ENCODE results near the gene NELFE.
"Not testable (repeated sequence)": the region's sequence is repeated elsewhere in the genome, so short reads cannot be mapped to it uniquely, and the experiment has no call there.

NELFE gene

DNA sequence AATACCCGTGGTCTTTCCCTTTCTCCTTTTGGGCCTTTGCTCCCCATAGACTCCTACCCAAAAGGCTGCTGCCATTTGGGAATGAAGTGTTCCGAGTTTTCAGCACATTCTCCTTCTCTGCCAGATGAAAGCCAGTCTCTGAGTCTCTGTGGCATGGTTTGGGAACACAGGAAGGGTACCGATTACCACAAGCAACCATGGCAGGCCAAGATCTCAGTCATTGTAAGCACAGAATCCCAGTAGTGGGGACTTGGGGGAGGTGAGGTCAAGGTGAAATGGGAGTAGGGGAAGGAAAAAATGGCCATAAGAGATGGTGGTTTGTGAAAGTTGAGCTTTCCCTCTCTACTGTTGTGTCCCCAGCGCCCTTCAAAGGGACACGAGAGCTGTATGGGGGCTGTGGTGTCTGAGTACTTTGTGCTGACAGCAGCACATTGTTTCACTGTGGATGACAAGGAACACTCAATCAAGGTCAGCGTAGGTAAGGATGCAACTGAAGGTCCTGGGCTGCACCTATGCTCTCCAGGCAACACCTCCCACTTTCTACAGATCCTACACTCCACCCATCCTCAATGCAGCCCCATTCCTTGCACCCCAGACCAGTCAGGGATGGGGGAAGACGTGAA is 8.7 kb downstream of the NELFE start:
- no peak for DNase-seq (ENCODE audit: low read depth, low spot score)

DNA sequence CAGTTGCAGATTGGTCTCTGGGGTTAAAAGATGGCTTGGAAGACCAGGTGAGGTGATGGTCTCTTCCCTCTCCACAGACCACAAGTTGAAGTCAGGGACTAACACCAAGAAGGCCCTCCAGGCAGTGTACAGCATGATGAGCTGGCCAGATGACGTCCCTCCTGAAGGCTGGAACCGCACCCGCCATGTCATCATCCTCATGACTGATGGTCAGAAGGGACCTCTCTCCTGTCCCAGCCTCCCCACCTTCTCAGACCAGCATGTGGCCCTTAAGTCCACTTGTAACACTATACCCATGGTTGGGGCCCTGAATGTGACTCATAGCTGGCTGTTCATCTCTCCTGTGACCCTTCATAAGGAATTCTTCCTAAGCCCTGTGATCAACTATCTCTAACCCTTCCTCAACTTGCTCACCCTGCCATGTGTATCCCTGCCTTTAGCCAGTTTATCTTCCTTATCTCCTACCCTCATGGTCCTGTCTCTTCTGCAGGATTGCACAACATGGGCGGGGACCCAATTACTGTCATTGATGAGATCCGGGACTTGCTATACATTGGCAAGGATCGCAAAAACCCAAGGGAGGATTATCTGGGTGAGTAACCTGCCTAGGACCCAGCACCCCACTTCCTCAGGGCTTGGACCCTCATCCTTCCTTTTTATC is 9.9 kb downstream of the NELFE start:
- no peak for DNase-seq (ENCODE audit: low read depth, low spot score)

DNA sequence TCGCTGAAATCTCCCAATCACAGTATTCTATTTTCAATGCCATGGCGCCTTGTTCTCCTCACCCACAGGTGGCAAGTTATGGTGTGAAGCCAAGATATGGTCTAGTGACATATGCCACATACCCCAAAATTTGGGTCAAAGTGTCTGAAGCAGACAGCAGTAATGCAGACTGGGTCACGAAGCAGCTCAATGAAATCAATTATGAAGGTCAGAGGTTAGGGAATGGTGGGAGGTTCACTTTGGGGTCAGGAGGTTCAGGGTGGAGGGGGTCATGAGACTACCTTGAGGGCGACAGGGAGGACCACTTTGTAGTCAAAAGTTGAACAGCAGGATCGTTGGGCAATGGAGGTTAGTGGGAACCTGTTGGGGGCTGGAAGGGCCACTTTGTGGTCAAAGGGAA is 10.5 kb downstream of the NELFE start:
- DNase-seq (ENCODE audit: low read depth, low spot score): no peak

DNA sequence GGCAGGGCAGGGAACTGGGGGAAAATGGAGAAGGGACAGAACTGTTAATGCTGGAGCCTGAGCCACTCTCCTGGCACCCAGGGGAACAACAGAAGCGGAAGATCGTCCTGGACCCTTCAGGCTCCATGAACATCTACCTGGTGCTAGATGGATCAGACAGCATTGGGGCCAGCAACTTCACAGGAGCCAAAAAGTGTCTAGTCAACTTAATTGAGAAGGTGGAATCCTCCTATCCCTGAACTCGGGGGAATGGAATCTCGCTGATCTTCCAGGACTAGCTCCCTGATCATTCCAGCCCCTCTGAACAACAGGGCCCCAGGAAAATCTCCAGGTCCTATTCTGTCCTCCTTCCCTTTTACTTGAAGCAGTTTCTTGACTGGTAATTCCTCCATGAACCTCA is 10.9 kb downstream of the NELFE start:
- DNase-seq (ENCODE audit: low read depth, low spot score): no peak

DNA sequence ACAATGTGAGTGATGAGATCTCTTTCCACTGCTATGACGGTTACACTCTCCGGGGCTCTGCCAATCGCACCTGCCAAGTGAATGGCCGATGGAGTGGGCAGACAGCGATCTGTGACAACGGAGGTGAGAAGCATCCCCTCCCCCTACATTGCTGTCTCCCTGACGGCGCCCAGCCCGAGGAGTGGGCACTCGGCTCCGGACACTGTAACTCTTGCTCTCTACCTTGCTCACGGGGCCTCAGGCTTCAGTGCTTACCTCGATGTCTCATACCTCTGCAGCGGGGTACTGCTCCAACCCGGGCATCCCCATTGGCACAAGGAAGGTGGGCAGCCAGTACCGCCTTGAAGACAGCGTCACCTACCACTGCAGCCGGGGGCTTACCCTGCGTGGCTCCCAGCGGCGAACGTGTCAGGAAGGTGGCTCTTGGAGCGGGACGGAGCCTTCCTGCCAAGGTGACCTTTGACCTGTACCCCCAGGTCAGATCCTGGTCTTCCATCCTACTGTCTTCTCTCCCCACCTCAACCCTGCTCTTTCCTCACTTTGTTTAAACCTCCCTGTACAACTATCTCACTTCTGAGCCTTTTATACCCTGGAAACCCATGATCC is 11.6 kb downstream of the NELFE start:
- no peak for DNase-seq (ENCODE audit: low read depth, low spot score)

DNA sequence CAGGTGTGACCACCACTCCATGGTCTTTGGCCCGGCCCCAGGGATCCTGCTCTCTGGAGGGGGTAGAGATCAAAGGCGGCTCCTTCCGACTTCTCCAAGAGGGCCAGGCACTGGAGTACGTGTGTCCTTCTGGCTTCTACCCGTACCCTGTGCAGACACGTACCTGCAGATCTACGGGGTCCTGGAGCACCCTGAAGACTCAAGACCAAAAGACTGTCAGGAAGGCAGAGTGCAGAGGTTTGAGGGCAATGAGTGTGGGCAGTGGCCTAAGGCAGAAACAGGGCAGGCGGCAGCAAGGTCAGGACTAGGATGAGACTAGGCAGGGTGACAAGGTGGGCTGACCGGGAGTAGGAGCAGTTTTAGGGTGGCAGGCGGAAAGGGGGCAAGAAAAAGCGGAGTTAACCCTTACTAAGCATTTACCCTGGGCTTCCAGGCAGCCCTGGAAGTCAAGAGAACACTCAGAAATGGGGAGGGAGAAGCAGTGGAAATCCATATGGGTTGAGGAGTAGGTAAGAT is 12.3 kb downstream of the NELFE start:
- no peak for DNase-seq (ENCODE audit: low read depth, low spot score)

DNA sequence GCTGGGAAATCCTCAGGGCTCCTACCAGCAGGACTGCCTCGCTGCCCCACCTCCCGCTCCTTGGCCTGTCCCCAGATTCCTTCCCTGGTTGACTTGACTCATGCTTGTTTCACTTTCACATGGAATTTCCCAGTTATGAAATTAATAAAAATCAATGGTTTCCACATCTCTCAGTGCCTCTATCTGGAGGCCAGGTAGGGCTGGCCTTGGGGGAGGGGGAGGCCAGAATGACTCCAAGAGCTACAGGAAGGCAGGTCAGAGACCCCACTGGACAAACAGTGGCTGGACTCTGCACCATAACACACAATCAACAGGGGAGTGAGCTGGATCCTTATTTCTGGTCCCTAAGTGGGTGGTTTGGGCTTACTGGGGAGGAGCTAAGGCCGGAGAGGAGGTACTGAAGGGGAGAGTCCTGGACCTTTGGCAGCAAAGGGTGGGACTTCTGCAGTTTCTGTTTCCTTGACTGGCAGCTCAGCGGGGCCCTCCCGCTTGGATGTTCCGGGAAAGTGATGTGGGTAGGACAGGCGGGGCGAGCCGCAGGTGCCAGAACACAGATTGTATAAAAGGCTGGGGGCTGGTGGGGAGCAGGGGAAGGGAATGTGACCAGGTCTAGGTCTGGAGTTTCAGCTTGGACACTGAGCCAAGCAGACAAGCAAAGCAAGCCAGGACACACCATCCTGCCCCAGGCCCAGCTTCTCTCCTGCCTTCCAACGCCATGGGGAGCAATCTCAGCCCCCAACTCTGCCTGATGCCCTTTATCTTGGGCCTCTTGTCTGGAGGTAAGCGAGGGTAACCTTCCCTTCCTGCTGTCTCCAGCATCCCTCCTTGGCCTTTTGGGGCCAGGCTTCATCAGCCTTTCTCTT is 13.0 kb downstream of the NELFE start, which contains the start of gene CFB:
Gene CFB (plus strand): TSS at position 589 of the 863 bp plus-strand sequence. CDS start 127 bp downstream, at position 716.
- no peak for DNase-seq (ENCODE audit: low read depth, low spot score)

DNA sequence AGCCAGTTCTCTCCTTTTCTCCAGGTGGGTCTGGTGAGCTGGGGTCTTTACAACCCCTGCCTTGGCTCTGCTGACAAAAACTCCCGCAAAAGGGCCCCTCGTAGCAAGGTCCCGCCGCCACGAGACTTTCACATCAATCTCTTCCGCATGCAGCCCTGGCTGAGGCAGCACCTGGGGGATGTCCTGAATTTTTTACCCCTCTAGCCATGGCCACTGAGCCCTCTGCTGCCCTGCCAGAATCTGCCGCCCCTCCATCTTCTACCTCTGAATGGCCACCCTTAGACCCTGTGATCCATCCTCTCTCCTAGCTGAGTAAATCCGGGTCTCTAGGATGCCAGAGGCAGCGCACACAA is 13.6 kb downstream of the NELFE start:
- no peak for DNase-seq (ENCODE audit: low read depth, low spot score)

DNA sequence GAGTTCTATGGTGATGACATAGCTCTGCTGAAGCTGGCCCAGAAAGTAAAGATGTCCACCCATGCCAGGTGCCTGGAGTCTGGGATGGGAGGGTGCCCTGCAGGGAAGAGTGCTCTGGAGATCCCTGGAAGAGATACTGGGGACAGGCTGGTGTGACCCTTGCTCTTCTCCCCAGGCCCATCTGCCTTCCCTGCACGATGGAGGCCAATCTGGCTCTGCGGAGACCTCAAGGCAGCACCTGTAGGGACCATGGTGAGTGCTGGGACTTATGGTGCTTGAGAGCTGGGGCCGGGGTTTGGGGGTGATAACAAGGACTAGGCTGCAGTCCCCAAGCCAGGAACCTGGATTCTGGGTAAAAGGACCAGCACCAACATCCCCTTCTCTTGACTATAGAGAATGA is 15.0 kb downstream of the NELFE start:
- no peak for DNase-seq (ENCODE audit: low read depth, low spot score)

DNA sequence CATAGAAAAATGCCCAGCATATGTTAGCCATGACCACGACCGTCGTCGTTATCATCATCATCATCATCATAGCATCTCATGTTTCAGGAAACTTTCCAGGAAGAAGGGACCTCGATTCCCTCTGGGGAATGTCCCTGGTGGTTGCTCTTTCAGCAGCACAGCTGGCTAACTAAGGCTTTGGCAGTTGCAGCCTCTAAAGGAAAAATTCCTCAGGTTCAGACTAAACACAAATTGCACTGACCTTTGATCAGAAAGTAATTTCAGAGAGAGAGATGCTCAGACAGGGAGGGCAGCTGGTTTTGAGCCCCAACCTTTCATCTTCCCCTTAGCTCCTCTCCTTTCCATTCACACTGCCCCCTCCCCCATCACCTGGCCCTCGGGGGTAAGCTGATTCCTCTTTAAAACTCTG is 18.5 kb downstream of the NELFE start:
- DNase-seq (ENCODE audit: low read depth, low spot score): no peak

DNA sequence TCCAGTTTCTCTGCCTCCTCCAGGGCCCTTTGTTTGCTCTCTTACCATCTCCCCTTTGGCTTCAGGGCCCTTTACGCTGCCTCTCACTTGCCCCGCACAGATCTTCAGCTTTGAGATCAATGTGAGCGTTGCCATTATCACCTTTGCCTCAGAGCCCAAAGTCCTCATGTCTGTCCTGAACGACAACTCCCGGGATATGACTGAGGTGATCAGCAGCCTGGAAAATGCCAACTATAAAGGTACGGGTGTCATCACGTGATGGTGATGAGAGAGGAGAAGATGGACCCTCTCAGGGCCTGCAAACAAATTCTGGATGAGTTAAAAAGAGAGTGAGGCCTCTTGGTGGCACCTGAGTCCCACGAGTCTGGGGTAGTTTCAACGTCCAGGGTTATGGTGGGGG is 22.9 kb downstream of the NELFE start:
- DNase-seq (ENCODE audit: low read depth, low spot score): no peak

DNA sequence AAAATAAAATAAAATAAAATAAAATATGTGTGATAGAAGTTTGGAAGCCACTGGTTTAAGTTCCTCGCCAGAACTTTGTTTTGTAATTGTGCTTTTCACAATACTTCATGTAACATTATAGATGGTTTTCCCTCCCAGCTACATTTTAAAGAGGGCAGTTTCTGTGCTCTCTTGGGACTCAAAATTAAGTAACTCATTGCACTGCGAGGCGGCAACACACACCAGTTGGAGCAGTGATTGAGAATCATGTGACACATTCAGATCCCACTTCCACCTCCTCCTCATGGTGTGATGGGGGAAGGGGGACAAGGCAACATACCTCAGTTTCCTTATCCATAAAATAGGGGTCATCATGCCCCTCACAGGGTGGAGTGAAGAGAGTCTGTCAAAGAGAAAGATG is 23.8 kb downstream of the NELFE start:
- DNase-seq (ENCODE audit: low read depth, low spot score): no peak

DNA sequence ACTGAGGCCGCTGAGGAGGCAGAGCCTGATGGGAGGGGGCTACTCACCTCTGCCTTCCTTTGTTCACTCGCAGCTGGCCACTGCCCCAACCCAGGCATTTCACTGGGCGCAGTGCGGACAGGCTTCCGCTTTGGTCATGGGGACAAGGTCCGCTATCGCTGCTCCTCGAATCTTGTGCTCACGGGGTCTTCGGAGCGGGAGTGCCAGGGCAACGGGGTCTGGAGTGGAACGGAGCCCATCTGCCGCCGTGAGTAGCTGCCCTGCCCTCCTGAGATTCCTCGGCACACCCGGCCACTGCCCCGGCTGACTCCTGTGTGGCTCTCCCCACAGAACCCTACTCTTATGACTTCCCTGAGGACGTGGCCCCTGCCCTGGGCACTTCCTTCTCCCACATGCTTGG is 25.2 kb downstream of the NELFE start:
- DNase-seq (ENCODE audit: low read depth, low spot score): no peak

DNA sequence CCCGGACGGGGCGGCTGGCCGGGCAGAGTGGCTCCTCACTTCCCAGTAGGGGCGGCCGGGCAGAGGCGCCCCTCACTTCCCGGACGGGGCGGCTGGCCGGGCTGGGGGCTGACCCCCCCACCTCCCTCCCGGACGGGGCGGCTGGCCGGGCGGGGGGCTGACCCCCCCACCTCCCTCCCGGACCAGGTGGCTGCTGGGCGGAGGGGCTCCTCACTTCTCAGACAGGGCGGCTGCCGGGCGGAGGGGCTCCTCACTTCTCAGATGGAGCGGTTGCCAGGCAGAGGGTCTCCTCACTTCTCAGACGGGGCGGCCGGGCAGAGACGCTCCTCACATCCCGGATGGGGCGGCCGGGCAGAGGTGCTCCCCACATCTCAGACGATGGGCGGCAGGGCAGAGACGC is 26.6 kb downstream of the NELFE start:
- not testable (repeated sequence) for DNase-seq (ENCODE audit: low read depth, low spot score)

DNA sequence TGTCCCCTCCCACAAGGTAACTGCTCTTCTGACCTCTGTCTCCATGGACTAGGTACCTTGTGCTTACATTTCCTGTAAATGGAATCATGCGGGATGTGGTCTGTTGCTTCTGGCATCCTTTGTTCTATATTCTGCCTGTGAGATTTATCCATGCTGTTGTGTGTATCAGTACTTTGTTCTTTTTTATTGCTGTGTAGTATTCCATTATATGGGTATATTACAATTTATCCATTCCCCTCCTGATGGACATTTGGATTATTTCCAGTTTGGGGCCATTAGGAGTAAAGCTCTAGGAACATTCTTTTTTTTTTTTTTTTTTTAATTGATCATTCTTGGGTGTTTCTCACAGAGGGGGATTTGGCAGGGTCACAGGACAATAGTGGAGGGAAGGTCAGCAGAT is 27.8 kb downstream of the NELFE start:
- no peak for DNase-seq (ENCODE audit: low read depth, low spot score)

DNA sequence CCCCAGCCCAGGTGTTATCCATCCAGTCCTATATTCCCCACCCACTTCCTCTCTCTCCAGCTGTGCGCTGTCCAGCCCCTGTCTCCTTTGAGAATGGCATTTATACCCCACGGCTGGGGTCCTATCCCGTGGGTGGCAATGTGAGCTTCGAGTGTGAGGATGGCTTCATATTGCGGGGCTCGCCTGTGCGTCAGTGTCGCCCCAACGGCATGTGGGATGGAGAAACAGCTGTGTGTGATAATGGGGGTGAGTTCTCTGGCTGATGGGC is 30.2 kb downstream of the NELFE start:
- DNase-seq (ENCODE audit: low read depth, low spot score): no peak

DNA sequence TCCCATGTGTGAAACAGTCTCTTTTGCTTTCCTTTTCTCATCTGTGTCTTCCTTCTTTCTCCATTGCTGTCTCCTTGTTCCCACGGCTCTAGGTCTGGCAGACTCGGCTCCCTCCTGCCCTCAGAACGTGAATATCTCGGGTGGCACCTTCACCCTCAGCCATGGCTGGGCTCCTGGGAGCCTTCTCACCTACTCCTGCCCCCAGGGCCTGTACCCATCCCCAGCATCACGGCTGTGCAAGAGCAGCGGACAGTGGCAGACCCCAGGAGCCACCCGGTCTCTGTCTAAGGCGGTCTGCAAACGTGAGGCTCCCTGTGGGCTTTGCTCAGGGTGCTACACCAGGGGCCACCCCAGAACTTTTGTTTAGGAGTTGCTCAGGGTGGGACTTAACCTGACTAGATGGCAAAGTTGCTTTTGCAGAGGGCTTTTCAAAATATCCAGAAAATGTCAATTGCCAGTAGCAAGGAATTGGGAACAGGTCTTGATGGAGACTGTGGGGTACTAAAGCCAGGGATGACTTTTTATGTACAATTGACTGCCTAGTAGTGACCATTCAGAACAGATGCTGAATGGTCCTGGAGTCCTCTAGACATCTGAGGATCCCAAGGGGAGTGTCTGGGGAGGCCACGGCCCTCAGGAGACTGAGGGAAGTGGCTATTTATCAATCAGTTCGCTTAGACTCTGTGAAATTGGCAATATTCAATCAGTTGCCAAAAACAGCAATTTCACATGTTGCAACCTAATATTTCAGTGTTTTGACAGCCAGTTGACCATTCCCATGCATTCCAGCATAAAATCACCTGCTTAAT is 30.7 kb downstream of the NELFE start:
- no peak for DNase-seq (ENCODE audit: low read depth, low spot score)

DNA sequence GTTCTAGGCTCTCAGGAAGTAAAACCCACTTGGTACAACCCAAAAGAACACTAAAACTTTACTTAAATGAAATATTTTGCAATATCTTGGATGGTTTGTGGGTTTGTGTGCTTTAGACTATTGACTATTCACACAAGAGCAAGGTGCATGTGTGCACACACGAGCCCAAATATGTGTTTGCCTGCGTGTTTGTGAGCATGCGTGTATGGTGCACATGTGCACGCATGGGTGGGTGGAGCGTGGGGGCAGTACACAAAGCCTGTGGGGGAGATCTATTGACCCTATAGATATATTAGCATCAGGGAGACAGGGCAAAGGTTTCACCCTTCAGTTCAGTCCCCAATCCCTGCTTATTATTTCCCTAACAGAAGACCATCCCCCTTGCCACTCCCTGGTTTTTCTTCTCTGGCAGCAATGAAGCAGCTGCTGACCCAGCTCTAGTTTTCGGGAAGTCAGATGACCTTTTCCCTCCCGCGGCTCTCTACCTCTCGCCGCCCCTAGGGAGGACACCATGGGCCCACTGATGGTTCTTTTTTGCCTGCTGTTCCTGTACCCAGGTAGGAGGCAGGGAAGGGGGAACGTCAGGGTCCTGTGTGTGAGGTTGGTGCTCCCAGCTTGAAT is 31.4 kb downstream of the NELFE start, which contains the start of gene C2:
Gene C2 (plus strand): TSS at position 476 of the 621 bp plus-strand sequence. CDS start 36 bp downstream, at position 512.
- no peak for DNase-seq (ENCODE audit: low read depth, low spot score)

DNA sequence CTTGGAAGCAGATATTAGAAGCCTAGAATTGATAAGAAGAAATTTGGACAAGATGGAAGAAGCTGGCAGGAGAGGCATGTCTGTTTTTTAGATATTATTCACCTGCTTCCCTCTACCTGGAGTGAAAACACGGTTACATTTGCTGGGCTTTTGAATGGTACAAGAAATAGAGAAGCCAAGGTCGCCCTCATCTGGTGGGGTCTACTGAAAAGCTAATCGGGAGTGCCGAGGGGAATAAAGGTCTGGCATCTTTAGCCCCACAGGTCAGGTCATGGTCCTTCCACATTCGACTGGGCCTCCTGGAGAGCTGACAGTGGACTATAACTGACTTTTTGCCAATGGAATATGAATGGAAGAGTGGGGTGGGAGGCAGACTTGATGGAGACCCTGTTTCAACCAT is 35.8 kb downstream of the NELFE start:
- DNase-seq (ENCODE audit: low read depth, low spot score): no peak

DNA sequence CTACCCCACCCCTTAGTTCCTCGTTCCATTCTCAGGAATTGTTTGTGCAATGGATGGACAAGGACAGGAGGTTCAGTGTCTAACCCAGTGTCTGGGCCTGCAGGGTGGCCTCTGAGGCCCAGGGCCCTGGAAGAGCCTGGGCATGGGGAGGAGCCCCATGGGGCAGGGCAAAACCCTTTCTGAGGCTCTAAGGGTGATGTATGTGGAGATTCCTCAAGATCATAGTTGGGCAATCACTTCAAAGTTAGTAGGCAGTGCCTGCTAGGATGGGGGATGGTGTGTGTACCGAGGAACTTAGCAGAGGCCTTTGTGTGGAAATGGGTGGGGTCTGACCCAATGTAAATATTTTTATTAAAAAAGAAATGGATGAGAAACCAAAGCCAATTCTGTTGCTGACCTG is 38.0 kb downstream of the NELFE start:
- no peak for DNase-seq (ENCODE audit: low read depth, low spot score)
